Calu3 (cell line): ENCODE measurements around the gene SETBP1. TPM values are rescaled to one million over a fixed set of nuclear protein-coding genes. Genes with fewer than 3 reads are reported as not detected.

ENCODE experiments used
- BruUV-seq: library from RNA; stranded (reverse); fragments of 400-500 nt; replicated peaks from 2 replicates; lab custom pipeline; 2021; lab: Mats Ljungman, UMichigan
- CTCF ChIA-PET: fragments of 300-600 bp; sonication (Branson Sonifier 250); formaldehyde crosslinking; loops from one replicate; lab custom pipeline; 2022; ENCODE audit warnings: antibody characterized with exemption; lab: Charles Lee
- DNase-seq: peaks from one replicate; pipeline ENCODE4 v3.0.0; 2022
- H3K27ac Mint-ChIP-seq: one replicate; pipeline ENCODE4 v1.8.0; 2022; ENCODE audit warnings: mixed read lengths; ENCODE audit not compliant: unreplicated experiment
- H3K27me3 Mint-ChIP-seq: one replicate; pipeline ENCODE4 v1.8.0; 2022; ENCODE audit warnings: mixed read lengths; ENCODE audit not compliant: unreplicated experiment
- H3K36me3 Mint-ChIP-seq: one replicate; pipeline ENCODE4 v1.8.0; 2022; ENCODE audit warnings: mild to moderate bottlenecking, moderate library complexity, mixed read lengths; ENCODE audit not compliant: insufficient read depth, unreplicated experiment
- H3K4me1 Mint-ChIP-seq: one replicate; pipeline ENCODE4 v1.8.0; 2022; ENCODE audit warnings: mild to moderate bottlenecking, low read depth, mixed read lengths; ENCODE audit not compliant: unreplicated experiment
- H3K4me3 Mint-ChIP-seq: one replicate; pipeline ENCODE4 v1.8.0; 2022; ENCODE audit warnings: mild to moderate bottlenecking, low read depth, moderate library complexity, mixed read lengths; ENCODE audit not compliant: unreplicated experiment
- H3K9me3 Mint-ChIP-seq: one replicate; pipeline ENCODE4 v1.8.0; 2022; ENCODE audit warnings: low read depth, mixed read lengths; ENCODE audit not compliant: unreplicated experiment
- intact Hi-C: fragments of 100-400 bp; cut with micrococcal nuclease; formaldehyde crosslinking; loops from one replicate; pipeline ENCODE4 v1.10.0; 2022; ENCODE audit not compliant: unreplicated experiment
- total RNA-seq: library from RNA; stranded (reverse); gene quantifications from 2 replicates; pipeline ENCODE4 v1.2.3, GENCODE V29; 2022
- TF ChIP-seq, protein P1 (sequence below): fragments of 200-600 bp; IDR thresholded peaks from one replicate; pipeline ENCODE4 v1.8.0; 2022; ENCODE audit warnings: antibody characterized with exemption; ENCODE audit not compliant: unreplicated experiment

The SETBP1 gene
- total RNA-seq, 1 experiment from 2014 or later, result 6.0 TPM

DNA sequence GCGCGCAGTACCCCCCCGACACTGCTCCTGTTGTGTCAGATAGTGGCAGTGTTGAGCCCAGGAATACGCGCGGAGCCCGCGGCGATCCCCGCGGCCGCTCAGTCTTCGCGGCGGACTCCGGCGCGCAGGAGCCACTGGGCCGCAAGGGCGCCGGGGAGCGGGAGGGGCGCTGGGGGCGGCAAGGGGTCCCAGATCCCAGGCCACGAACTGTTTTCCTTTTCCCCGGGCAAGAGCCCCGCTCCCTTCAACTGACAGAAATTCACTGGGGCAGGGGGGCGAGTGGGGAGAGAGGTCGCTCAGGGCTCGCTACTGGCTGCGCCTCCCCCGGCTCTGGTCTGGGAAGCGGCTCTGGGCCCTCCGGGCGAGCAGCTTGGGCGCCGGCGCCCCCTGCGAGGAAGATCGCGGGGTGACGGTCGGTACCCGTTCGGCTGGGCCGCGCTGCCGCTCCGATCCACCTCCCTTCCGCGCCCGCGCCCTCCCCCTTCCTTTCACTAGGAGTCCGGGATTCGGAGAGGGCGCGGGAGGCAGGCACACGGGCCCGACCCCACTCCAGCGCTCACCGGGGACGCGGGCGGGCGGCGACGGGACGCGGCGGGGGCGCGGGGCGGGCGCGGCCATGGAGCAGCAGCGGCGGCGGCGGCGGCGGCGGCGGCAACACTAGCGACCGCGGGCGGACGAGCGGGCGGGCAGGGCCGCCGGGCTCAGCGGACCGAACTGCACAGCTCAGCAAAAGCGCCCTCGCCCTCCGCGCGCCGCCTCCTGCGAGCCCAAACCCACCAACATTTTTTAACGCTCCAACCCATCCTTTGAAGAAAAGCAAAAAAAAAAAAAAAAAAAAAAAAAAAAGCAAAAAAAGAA, 1.4 kb upstream of the SETBP1 start:
- H3K4me1 Mint-ChIP-seq, result no peaks in the 10 kb centered on the region
- H3K27ac Mint-ChIP-seq, result no peak overlapping the region
- H3K27me3 Mint-ChIP-seq, result no peaks in the 10 kb centered on the region
- H3K36me3 Mint-ChIP-seq, result peaks cover 27% of the 10 kb centered on the region
- no peaks in the 10 kb centered on the region for H3K9me3 Mint-ChIP-seq
- CTCF ChIA-PET, result interaction anchor here (0.5 to 1.2 kb wide), 6 partner anchors 13 to 216 kb away, joined by 3 to 5 read pairs (median 4); no protein-coding TSS in a partner anchor
- peak; percentile 84 for DNase-seq
- TF ChIP-seq, protein P1, sequence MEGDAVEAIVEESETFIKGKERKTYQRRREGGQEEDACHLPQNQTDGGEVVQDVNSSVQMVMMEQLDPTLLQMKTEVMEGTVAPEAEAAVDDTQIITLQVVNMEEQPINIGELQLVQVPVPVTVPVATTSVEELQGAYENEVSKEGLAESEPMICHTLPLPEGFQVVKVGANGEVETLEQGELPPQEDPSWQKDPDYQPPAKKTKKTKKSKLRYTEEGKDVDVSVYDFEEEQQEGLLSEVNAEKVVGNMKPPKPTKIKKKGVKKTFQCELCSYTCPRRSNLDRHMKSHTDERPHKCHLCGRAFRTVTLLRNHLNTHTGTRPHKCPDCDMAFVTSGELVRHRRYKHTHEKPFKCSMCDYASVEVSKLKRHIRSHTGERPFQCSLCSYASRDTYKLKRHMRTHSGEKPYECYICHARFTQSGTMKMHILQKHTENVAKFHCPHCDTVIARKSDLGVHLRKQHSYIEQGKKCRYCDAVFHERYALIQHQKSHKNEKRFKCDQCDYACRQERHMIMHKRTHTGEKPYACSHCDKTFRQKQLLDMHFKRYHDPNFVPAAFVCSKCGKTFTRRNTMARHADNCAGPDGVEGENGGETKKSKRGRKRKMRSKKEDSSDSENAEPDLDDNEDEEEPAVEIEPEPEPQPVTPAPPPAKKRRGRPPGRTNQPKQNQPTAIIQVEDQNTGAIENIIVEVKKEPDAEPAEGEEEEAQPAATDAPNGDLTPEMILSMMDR, result peak; percentile 58
- no TSS peak for BruUV-seq
- peak overlapping the region; percentile 73 for H3K4me3 Mint-ChIP-seq
- intact Hi-C loops, result loop anchor here (2.0 to 10.0 kb wide), 2 partner anchors 208 to 706 kb away; no protein-coding TSS in a partner anchor

DNA sequence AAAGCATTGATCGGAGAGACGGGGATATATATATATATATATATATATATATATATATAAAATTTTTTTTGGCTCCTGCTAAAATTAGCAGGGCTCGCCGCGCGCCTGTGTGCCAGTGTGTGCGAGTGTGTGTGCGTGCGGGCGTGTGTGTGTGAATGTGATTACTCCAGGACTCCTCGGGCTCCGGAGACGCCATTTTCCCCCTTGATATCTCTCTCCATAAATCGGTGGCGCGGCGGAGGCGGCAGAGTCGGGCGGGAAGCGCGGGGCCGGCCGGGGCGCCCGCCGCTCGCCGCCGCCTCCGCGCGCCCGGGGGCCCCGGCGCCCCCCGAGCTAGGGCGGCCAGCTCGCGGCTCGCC, 795 bp upstream of the SETBP1 start:
- Mint-ChIP-seq H3K27me3 (no peaks in the 10 kb centered on the region), H3K36me3 (peaks cover 27% of the 10 kb centered on the region), H3K27ac (no peak overlapping the region), H3K4me1 (no peaks in the 10 kb centered on the region), H3K4me3 (peak overlapping the region; percentile 73), H3K9me3 (no peaks in the 10 kb centered on the region)
- DNase-seq, result peak; percentile 53
- TF ChIP-seq, protein P1, result no peak
- BruUV-seq, result no TSS peak
- CTCF ChIA-PET, result interaction anchor here (0.7 to 0.8 kb wide), 4 partner anchors 13 to 765 kb away, joined by 3 to 4 read pairs (median 4); no protein-coding TSS in a partner anchor
- intact Hi-C loops, result loop anchor here (2.0 to 10.0 kb wide), 4 partner anchors 115 to 705 kb away; no protein-coding TSS in a partner anchor

DNA sequence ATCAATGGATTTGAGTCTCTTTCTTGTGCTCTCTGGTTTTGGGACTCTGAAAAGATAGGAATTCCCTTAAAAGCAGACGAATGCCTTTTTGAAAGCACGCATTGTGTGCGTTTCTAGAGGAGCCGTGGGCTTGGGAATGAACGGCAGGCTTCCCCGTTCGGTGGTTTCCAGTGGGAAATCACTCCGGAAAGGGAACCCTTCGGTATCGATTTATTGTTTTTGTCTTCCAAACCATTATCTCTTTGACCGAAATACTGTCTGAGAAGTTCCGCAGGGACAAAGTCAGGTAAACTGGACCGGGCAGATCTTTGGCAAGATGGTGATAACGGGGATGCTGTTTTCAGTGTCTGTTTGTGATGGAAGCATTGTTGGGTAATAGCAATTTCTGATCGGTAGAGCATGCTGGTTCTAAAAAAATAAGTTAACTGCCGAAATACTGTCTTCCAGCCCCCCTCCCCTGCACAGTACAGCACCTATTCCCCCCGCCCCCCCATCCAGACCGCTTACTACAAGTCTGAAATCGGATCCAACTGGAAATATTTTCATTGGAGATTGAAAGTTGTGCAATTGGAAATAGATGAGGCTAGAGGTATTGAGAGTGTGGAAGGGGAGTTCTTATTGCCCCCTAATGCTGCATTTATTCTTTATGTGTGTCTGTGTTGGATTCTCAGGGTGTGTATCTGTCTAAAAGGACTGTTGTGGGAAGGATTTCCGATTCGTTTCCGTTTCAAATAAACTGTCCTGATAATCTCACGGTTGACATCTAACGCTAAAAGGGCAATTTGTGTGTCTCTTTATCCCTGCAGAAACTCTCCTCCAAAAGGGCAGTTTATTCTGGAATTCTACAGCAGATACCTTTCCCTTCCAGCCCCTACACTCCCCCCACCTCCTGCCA, 635 bp downstream of the SETBP1 start:
- Mint-ChIP-seq H3K27ac (peak overlapping the region; percentile 67), H3K4me3 (peak overlapping the region; percentile 73), H3K36me3 (peaks cover 27% of the 10 kb centered on the region), H3K27me3 (no peaks in the 10 kb centered on the region), H3K4me1 (no peaks in the 10 kb centered on the region), H3K9me3 (no peaks in the 10 kb centered on the region)
- CTCF ChIA-PET, result no interaction called here
- BruUV-seq, result TSS peak; percentile 30
- DNase-seq, result no peak
- TF ChIP-seq, protein P1, result no peak
- intact Hi-C loops, result loop anchor here (2.0 to 10.0 kb wide), 2 partner anchors 113 to 531 kb away; no protein-coding TSS in a partner anchor

DNA sequence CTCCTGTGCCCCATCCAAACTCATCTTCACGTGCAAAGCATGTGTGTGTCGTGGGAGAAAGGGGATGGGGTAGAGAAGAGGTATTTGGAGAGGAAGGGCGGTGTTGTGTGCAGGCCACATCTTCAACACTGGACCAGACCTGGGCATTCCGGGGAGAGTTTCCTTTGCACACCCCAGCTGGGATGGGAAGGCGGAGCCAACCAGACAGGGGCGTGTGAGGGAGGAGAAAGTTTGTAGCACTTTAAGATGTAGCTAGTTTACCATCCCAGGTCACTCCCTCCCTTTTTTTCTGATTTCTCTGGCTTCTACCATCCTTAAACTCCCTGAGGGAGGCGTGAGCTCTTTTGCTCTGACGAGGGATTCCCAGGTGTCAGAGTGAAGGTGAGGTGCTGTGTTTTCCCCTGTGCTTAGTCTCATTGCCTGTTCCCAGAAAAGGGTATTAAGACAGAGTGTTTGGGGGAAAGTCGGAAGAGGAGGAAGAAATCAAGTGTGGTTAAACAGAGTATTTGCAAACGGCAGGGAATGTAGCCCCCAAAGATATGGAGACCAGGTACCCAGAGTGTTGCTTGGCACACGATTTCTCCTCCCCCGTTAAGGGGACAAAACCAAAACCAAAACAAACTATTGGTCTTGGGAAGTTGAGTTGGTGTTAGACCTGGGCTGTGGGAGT, 1.6 kb downstream of the SETBP1 start:
- intact Hi-C loops, result loop anchor here (10.0 kb wide), 1 partner anchor 112 kb away; no protein-coding TSS in a partner anchor
- H3K27ac Mint-ChIP-seq, result no peak overlapping the region
- CTCF ChIA-PET, result interaction anchor here (0.9 kb wide), 1 partner anchor 210 kb away, joined by 3 read pairs; no protein-coding TSS in a partner anchor
- no peak for DNase-seq
- H3K4me1 Mint-ChIP-seq, result no peaks in the 10 kb centered on the region
- H3K9me3 Mint-ChIP-seq, result no peaks in the 10 kb centered on the region
- H3K36me3 Mint-ChIP-seq, result peaks cover 27% of the 10 kb centered on the region
- no peak overlapping the region for H3K4me3 Mint-ChIP-seq
- BruUV-seq, result no TSS peak
- no peaks in the 10 kb centered on the region for H3K27me3 Mint-ChIP-seq
- TF ChIP-seq, protein P1, result no peak
